GM11168 (cell line): ENCODE measurements around the gene AIP.

ENCODE experiments used
- in situ Hi-C: fragments of 300-500 bp; cut with MboI; formaldehyde crosslinking; loops from one replicate; pipeline ENCODE4 v1.12.0; 2022; ENCODE audit warnings: low sequenced_read_pairs; ENCODE audit not compliant: unreplicated experiment

AIP gene

DNA sequence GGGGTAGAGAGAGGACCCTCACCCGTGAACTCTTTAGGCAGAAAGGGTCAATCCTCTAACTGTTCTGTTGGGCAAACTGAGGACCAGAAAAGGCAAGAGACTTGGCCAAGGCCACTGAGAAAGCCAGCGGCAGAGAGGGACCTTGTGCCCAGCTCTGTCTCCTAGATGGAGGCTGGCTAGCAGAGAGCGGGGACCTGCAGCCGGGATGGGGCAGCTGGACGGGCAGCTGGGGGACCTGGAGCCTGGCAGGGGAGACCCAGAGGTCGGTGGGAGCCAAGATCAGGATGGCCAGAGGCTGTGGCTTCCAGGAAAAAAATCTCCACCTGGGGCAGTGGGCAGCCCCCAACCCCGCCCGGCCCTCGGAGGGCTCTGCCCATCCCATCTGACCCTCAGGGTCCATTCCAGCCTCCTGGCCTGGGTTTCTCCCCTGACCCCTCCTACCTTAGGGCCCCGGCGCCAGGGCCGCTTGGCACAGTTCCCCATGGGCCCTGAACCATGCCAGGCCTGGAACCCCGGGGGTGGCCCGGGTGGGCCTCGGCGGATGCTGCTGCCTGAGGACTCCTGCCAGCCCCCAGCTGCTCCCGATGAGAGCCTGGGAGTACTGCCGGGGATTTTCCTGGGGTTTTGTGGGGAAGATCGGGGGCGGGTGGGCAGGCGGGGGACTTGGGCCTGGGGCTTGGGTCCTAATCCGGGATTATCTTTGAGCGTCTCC is 40.2 kb downstream of the AIP start, which contains the start of gene CABP2:
Gene CABP2 (minus strand): TSS at position 603 of the 712 bp plus-strand sequence. CDS start 120 bp downstream, at position 483.
- in situ Hi-C loops: no loop called here

- in situ Hi-C loops: no loop called here
Measured at GRCh38 chr11:67523556-67524479, 41.0 kb downstream of the AIP start.

GRCh38 chr11:67524480-67524808 is 41.6 kb downstream of the AIP start:
- in situ Hi-C loops: no loop called here

DNA sequence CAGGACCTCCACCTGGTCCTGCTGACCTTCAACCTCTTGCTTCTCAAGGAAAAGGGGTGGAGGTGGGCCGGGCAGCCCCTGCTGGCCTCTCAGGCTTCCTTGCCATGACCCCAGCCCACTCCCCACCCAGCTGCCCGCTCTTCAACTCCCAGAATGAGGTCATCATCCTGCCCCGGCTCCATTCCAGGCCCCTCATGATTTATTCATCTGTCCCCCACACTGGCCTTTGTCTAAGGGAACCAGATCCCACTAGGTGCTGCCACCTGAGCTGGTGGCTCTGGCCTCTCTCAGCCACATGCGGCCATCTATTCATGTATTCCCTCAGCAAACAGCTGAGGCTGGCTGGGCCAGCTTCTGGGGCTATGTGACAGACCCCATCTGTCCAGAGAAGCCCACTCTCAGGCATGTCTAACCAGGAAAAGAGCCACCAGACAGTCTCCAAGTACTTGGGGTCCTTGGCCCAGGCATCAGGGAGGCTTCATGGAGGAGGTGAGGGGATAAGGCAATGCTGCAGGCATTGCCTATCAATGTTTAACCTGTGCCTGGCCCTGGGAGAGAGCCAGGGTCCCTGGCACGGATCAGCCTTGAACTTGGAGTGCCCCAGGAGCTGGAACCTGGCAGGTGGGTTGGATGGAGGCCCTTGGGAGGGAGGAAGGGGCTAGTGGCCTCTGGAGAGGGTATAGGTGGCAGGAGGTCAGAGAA is 42.6 kb downstream of the AIP start:
- in situ Hi-C loops: no loop called here

DNA sequence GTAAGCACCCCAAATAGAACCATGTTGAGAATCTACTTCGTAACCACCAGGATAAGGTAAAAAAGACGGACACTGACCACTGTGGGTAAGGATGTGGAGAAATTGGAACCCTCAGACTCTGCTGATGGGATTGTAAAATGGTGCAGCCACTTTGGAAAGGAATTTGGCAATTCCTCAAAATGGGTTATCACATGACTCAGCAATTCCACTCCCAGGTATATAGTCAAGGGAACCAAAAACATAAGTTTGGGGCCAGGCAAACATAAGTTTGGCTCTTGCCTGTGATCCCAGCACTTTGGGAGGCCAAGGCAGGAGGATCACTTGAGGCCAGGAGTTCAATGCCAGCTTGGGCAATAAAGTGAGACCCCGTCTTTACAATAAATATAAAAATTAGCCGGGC is 45.5 kb downstream of the AIP start:
- in situ Hi-C loops: no loop called here

DNA sequence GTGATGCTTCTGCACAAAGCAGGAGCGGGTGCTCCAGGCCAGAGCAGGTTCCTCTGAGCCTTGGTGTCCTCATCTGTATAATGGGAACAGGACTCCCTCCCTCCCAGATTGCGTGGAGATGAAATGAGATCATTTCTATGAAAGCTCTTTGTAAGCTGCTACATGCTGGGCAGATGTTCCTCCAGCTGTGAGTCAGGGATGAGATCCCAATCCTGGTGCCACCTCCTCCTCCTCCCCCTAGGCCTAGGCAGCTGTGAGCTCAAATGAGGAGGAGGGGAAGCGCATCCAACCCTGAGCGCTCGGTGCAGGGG is 47.4 kb downstream of the AIP start:
- in situ Hi-C loops: no loop called here

DNA sequence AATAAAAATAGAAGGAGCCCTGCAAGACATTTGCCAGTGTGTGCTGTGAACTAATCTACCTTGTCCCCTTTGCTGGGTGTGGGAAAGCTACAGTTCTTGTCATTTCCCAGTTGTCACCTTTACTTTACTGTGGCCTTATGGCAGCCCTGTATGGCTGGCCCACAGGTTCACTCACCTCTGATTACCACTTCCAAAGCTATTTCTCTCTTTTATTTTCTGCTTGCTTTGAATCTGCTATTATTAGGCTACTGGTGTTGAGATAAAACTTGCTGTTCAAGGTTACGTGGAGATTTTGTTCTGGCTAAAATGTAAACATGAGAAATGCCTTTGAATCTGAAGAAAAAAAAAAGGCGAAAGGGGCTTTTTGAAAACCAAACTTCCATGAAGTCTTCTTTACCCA is 50.1 kb downstream of the AIP start:
- in situ Hi-C loops: no loop called here

- in situ Hi-C loops: no loop called here
Measured at GRCh38 chr11:67534070-67534679, 51.3 kb downstream of the AIP start.

DNA sequence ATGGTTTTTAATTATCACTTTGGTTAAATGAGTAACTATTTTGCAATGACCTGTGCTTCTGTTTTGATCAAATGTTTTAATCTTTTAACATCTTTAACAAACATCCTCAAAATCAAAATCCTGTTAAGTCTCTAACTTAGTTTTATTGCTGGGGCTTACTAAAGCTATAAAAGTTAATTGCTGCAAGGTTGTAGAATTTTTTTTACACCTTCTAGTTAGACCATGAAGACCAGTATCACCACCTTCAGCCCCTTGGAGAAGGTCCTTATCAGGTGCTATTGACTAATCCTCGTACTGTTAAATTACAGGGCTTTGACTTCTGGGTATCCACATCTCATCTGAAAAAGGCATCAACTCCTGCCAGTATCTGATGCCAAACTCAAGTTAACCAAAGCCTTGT is 52.7 kb downstream of the AIP start:
- in situ Hi-C loops: no loop called here

GRCh38 chr11:67538306-67538705 is 55.5 kb downstream of the AIP start:
- in situ Hi-C loops: no loop called here

DNA sequence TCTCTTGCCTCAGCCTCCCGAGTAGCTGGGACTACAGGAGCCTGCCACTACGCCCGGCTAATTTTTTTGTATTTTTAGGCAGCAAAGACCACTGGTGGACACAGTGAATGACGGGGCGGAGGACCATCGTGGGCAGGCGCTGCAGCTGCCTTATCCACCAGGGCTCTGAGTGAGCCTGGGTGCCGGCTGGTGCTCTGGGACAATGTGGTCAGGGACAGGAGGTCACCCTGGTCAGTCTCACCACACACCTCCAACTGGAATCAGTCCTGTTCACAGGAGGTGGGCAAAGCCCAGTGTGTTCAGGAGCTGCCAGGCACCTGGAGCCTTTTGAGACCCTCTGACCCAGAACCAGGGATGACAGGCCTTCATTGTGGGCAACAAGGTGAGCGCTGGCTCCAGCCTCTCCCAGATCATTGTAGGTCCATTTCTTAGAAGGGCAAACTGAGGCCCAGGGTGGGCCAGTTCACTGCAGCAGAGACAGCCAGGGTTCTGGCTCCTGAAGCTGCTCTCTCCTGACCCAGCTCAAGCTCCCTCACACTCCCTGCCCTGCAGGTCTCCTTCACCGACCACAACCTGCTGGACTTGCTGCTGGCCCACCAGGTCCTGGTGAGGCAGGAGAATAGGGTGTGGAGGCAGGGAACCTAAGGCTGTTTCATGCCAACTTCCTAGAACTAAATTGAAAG is 56.1 kb downstream of the AIP start:
- in situ Hi-C loops: no loop called here

DNA sequence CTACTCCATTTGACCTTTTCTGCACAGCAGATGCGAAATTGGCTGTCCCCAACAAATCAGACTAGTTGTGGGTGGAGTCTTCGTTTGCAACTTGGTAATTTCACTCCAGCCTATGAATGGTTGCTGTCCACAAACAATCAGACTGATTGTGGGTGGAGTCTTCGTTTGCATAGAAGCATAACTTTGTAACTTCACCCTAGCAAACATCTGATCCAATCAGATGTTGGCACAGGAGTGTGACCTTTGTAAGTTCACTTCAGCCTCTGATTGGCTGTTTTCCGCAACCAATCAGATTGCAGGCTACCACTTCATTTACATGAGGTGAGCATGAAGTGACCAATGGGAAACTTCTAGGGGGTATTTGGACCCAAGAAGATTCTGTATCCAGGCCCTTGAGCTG is 56.7 kb downstream of the AIP start:
- in situ Hi-C loops: no loop called here
